H1 (cell line): ENCODE results near the gene PINLYP. TPM values are rescaled to one million over a fixed set of nuclear protein-coding genes. Genes with fewer than 3 reads are reported as not detected.

Source experiments
- CTCF ChIA-PET: fragments of 300-600 bp; sonication (Branson Sonifier 250); formaldehyde crosslinking; loops from one replicate; lab custom pipeline; 2021; ENCODE audit not compliant: partially characterized antibody; lab: Charles Lee
- POLR2A ChIA-PET: fragments of 300-600 bp; sonication (Branson Sonifier 250); formaldehyde crosslinking; loops from one replicate; lab custom pipeline; 2021; ENCODE audit warnings: inconsistent platforms; ENCODE audit not compliant: partially characterized antibody; lab: Charles Lee
- DNase-seq, 2 experiments: peaks; one replicate each; pipeline versions ENCODE4 v3.0.0 to v3.0.0-alpha.2; 2010 to 2022; ENCODE audit warnings: low spot score in 2 of 2, low read depth in 1 of 2, mixed read lengths in 1 of 2
- FAIRE-seq: peaks from 2 replicates; lab custom pipeline; 2011; peaks lifted over from hg19 to GRCh38; lab: Jason Lieb, UNC
- H2AFZ ChIP-seq: 2 replicates; pipeline ENCODE4 v1.8.1; 2012; ENCODE audit warnings: low read length, inconsistent platforms
- H2AK5ac ChIP-seq: 2 replicates; pipeline ENCODE4 v1.6.1; 2013; ENCODE audit warnings: low read depth, low read length
- H2BK120ac ChIP-seq: replicated peaks from 2 replicates; pipeline ENCODE3; 2013; ENCODE audit warnings: low read depth, low read length, inconsistent platforms
- H2BK12ac ChIP-seq: 2 replicates; pipeline ENCODE4 v1.6.1; 2013; ENCODE audit warnings: low read depth, low read length
- H2BK15ac ChIP-seq: 2 replicates; pipeline ENCODE4 v1.6.1; 2013; ENCODE audit warnings: low read length
- H2BK20ac ChIP-seq: 2 replicates; pipeline ENCODE4 v1.6.1; 2013; ENCODE audit warnings: low read length
- H2BK5ac ChIP-seq: 2 replicates; pipeline ENCODE4 v1.6.1; 2013; ENCODE audit warnings: low read depth, low read length
- H3K14ac ChIP-seq: 2 replicates; pipeline ENCODE4 v1.6.1; 2013; ENCODE audit warnings: inconsistent platforms; ENCODE audit not compliant: insufficient read length
- H3K18ac ChIP-seq: 2 replicates; pipeline ENCODE4 v1.6.1; 2013; ENCODE audit warnings: low read length; ENCODE audit errors: extremely low read depth
- H3K23ac ChIP-seq: 2 replicates; pipeline ENCODE4 v1.6.1; 2013; ENCODE audit warnings: inconsistent platforms; ENCODE audit not compliant: insufficient read length
- H3K23me2 ChIP-seq: 2 replicates; pipeline ENCODE4 v1.6.1; 2013; ENCODE audit warnings: low read depth, low read length
- H3K27ac ChIP-seq: 2 replicates; pipeline ENCODE4 v1.6.1; 2011; ENCODE audit warnings: low read depth, low read length, inconsistent platforms
- H3K27me3 ChIP-seq, 4 experiments: replicated peaks in 1 of 4; 1 replicate in 1 of 4; 2 replicates in 3 of 4; pipeline versions ENCODE4 v1.6.1 to v1.8.1; 2011 to 2013; ENCODE audit warnings: low read length in 3 of 4, mild to moderate bottlenecking in 3 of 4, inconsistent platforms in 2 of 4, mixed read lengths in 2 of 4, moderate library complexity in 1 of 4; ENCODE audit not compliant: control insufficient read depth in 3 of 4, insufficient read depth in 3 of 4; ENCODE audit errors: extremely low read depth in 1 of 4
- H3K36me3 ChIP-seq, 4 experiments: 2 replicates each; pipeline versions ENCODE4 v1.6.1 to v1.8.1; 2011 to 2013; ENCODE audit warnings: mild to moderate bottlenecking in 4 of 4, low read length in 3 of 4, moderate library complexity in 2 of 4, control low read depth in 1 of 4, inconsistent platforms in 1 of 4; ENCODE audit not compliant: insufficient read depth in 4 of 4, control insufficient read depth in 2 of 4
- H3K4ac ChIP-seq: replicated peaks from 2 replicates; pipeline ENCODE3; 2013; ENCODE audit warnings: low read length, low read depth, mixed read lengths, inconsistent platforms; ENCODE audit not compliant: insufficient read length
- H3K4me1 ChIP-seq, 4 experiments: replicated peaks in 1 of 4; 1 replicate in 1 of 4; 2 replicates in 3 of 4; pipeline versions ENCODE4 v1.6.1 to v1.8.1; 2011 to 2013; ENCODE audit warnings: low read length in 3 of 4, inconsistent platforms in 2 of 4, mixed read lengths in 1 of 4; ENCODE audit not compliant: insufficient read depth in 4 of 4, control insufficient read depth in 3 of 4
- H3K4me2 ChIP-seq, 2 experiments: 2 replicates each; pipeline versions ENCODE4 v1.6.1 to v1.8.1; 2011 to 2013; ENCODE audit warnings: low read depth in 2 of 2, low read length in 2 of 2, control low read depth in 1 of 2, inconsistent platforms in 1 of 2, mild to moderate bottlenecking in 1 of 2; ENCODE audit not compliant: insufficient read depth in 1 of 2
- H3K4me3 ChIP-seq, 4 experiments: fragments of 200-600, 300-600 bp in 1 of 4; sonication (generic), shearing (Covaris generic), sonication (Bioruptor Twin) in 1 of 4; 2 replicates each; pipeline versions ENCODE4 v1.5.1 to v1.8.1; 2011 to 2016; ENCODE audit warnings: low read length in 4 of 4, low read depth in 3 of 4, control low read depth in 2 of 4, inconsistent platforms in 2 of 4, mild to moderate bottlenecking in 2 of 4, mixed read lengths in 1 of 4, moderate library complexity in 1 of 4; ENCODE audit not compliant: insufficient read depth in 2 of 4; ENCODE audit errors: extremely low read depth in 1 of 4
- H3K56ac ChIP-seq: replicated peaks from 2 replicates; pipeline ENCODE3; 2013; ENCODE audit warnings: low read depth, mild to moderate bottlenecking, mixed read lengths, low read length, inconsistent platforms; ENCODE audit not compliant: insufficient read length
- H3K79me1 ChIP-seq: 2 replicates; pipeline ENCODE4 v1.6.1; 2013; ENCODE audit warnings: low read depth, low read length, control low read depth
- H3K79me2 ChIP-seq, 2 experiments: 2 replicates each; pipeline versions ENCODE4 v1.6.1 to v1.8.1; 2012 to 2013; ENCODE audit warnings: low read length in 2 of 2, mild to moderate bottlenecking in 2 of 2, inconsistent platforms in 1 of 2; ENCODE audit not compliant: insufficient read depth in 2 of 2, control insufficient read depth in 1 of 2
- H3K9ac ChIP-seq, 4 experiments: replicated peaks in 1 of 4; 1 replicate in 1 of 4; 2 replicates in 3 of 4; pipeline versions ENCODE4 v1.6.1 to v1.8.1; 2011 to 2013; ENCODE audit warnings: low read depth in 3 of 4, low read length in 3 of 4, control low read depth in 2 of 4, mild to moderate bottlenecking in 2 of 4, moderate library complexity in 2 of 4, inconsistent platforms in 1 of 4; ENCODE audit errors: extremely low read depth in 1 of 4
- H3K9me3 ChIP-seq, 2 experiments: 2 replicates each; pipeline versions ENCODE4 v1.6.1 to v1.8.1; 2012 to 2013; ENCODE audit warnings: mild to moderate bottlenecking in 2 of 2, moderate library complexity in 2 of 2, control low read depth in 1 of 2, inconsistent platforms in 1 of 2, low read depth in 1 of 2, low read length in 1 of 2, mixed read lengths in 1 of 2; ENCODE audit not compliant: insufficient read depth in 2 of 2
- H4K20me1 ChIP-seq, 2 experiments: replicated peaks in 1 of 2; 2 replicates each; pipeline versions ENCODE3 to v1.8.1; 2011 to 2013; ENCODE audit warnings: inconsistent platforms in 2 of 2, low read length in 2 of 2, mild to moderate bottlenecking in 1 of 2; ENCODE audit not compliant: insufficient read depth in 2 of 2, control insufficient read depth in 1 of 2
- H4K5ac ChIP-seq: 2 replicates; pipeline ENCODE4 v1.6.1; 2013; ENCODE audit warnings: low read length, low read depth, mixed read lengths, inconsistent platforms; ENCODE audit not compliant: insufficient read length
- H4K8ac ChIP-seq: 2 replicates; pipeline ENCODE4 v1.8.0; 2013; ENCODE audit warnings: mild to moderate bottlenecking, moderate library complexity, low read length, inconsistent platforms; ENCODE audit not compliant: insufficient read depth; ENCODE audit errors: extremely low read depth
- H4K91ac ChIP-seq: replicated peaks from 2 replicates; pipeline ENCODE3; 2013; ENCODE audit warnings: low read length, mixed read lengths, inconsistent platforms; ENCODE audit not compliant: insufficient read length
- CBX8 ChIP-seq: fragments of 300-800, 300-1000 bp; sonication (generic); IDR thresholded peaks from 2 replicates; pipeline ENCODE4 v1.7.1; 2016; ENCODE audit warnings: low read depth, low read length, borderline replicate concordance
- EGR1 ChIP-seq: IDR thresholded peaks from 2 replicates; pipeline ENCODE4 v1.6.1; 2011; ENCODE audit warnings: low read depth, low read length, borderline replicate concordance
- EP300 ChIP-seq, 2 experiments: IDR thresholded peaks; 1 replicate in 1 of 2; 2 replicates in 1 of 2; pipeline ENCODE4 v1.6.1; 2011 to 2012; ENCODE audit warnings: low read depth in 2 of 2, low read length in 2 of 2, mild to moderate bottlenecking in 2 of 2, borderline replicate concordance in 1 of 2, inconsistent platforms in 1 of 2, moderate library complexity in 1 of 2
- EZH2 ChIP-seq: fragments of 200-600 bp; sonication (generic); IDR thresholded peaks from 2 replicates; pipeline ENCODE4 v1.7.1; 2012; ENCODE audit warnings: low read depth, mild to moderate bottlenecking, moderate library complexity, low read length, inconsistent platforms; ENCODE audit not compliant: severe bottlenecking
- FOSL1 ChIP-seq: IDR thresholded peaks from 2 replicates; pipeline ENCODE4 v1.6.1; 2011; ENCODE audit warnings: mild to moderate bottlenecking, low read depth, low read length, moderate library complexity; ENCODE audit not compliant: insufficient read depth
- GABPA ChIP-seq: IDR thresholded peaks from 2 replicates; pipeline ENCODE4 v1.6.1; 2011; ENCODE audit warnings: mild to moderate bottlenecking, low read length, moderate library complexity, borderline replicate concordance; ENCODE audit not compliant: insufficient read depth
- GTF2F1 ChIP-seq: IDR thresholded peaks from 2 replicates; pipeline ENCODE4 v1.6.1; 2012; ENCODE audit warnings: low read depth, low read length, improper control_type of control experiment, borderline replicate concordance
- PHF8 ChIP-seq: fragments of 200-600 bp; sonication (generic); conservative IDR thresholded peaks from 2 replicates; pipeline ENCODE4 v1.7.1; 2012; ENCODE audit warnings: low read depth, mild to moderate bottlenecking, inconsistent platforms, low read length, moderate library complexity
- RAD21 ChIP-seq, 2 experiments: IDR thresholded peaks in 1 of 2; conservative IDR thresholded peaks in 1 of 2; 2 replicates each; pipeline ENCODE4 v1.6.1; 2011; ENCODE audit warnings: low read depth in 2 of 2, low read length in 2 of 2, improper control_type of control experiment in 1 of 2, inconsistent platforms in 1 of 2, mild to moderate bottlenecking in 1 of 2, moderate library complexity in 1 of 2
- RXRA ChIP-seq: IDR thresholded peaks from 2 replicates; pipeline ENCODE4 v1.6.1; 2011; ENCODE audit warnings: low read depth, mild to moderate bottlenecking, low read length, moderate library complexity; ENCODE audit not compliant: insufficient read depth
- TAF7 ChIP-seq: optimal IDR thresholded peaks from 2 replicates; pipeline ENCODE3; 2011; ENCODE audit warnings: low read depth, mild to moderate bottlenecking, inconsistent platforms, low read length, moderate library complexity, borderline replicate concordance
- WGBS, 2 experiments: shearing (Covaris generic) in 1 of 2; methylation state at CpG; one replicate each; pipeline versions ENCODE4 v1.1.6 to v1.1.7; 2013 to 2015; ENCODE audit warnings: low lambda C conversion rate in 2 of 2, mixed read lengths in 2 of 2, inconsistent platforms in 1 of 2, low coverage in 1 of 2, missing lambda C conversion rate in 1 of 2; ENCODE audit not compliant: insufficient replicate concordance in 2 of 2, insufficient coverage in 1 of 2, insufficient read length in 1 of 2; ENCODE audit errors: extremely low coverage in 1 of 2, missing lambda C conversion rate in 1 of 2; 5-methylcytosine and 5-hydroxymethylcytosine counted together
- polyA plus RNA-seq, 7 experiments: library from polyadenylated mRNA; depleted of rRNA in 3 of 7; stranded (reverse) in 5 of 7; unstranded in 2 of 7; fragments of >200 nt in 5 of 7; fragments of 200-250 nt in 2 of 7; gene quantifications; 1 replicate in 5 of 7; 2 replicates in 1 of 7; 4 replicates in 1 of 7; pipeline versions ENCODE4 v1.2.1 to v1.2.3, GENCODE V29; 2011 to 2013; ENCODE audit warnings: missing spikeins in 2 of 7, mixed read lengths in 2 of 7
- total RNA-seq: library from RNA; stranded (reverse); fragmentation: NEBNext Ultra II Directional; extraction: Animal tissue kit (Norgen Biotek cat#: 25700); gene quantifications from 2 replicates; pipeline ENCODE4 v1.2.1, GENCODE V29; 2021

The PINLYP gene
- total and polyA plus RNA-seq, 2 of the 8 experiments (the other 6 are each of a cell fraction or from before 2014, with no cell fraction given) = 7.5 to 31.3 TPM

DNA sequence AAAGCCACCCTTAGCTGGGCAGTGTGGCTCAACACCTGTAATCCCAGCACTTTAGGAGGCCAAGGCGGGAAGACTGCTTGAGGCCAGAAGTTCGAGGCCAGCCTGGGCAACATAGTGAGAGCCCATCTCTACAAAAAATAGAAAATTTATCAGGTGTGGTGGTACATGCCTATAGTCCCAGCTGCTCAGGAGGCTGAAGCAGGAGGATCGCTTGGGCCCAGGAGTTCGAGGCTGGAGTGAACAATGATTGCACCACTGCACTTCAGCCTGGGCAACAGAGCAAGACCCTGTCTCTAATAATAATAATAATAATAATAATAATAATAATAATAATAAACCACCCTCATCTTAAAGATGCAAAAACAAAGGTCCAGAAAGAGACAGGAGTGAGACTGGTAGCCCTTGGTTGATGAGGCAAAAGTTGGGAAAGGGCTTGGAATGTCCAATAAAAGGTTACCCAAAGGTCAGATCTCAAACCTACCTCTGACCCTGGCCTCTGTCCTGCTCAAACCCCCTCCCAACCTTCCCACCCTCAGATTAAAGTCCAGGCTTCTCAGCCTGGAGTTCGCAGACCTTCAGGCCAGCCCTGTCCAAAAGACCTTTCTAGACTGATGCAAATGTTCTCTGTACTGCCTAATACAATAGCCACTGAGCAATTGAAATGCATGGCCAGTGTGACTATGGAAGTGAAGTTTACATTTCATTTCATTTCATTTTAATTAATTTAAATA is 33.5 kb upstream of the PINLYP start:
- no peak overlapping the region for H2BK120ac ChIP-seq
- H2BK5ac ChIP-seq = no peak overlapping the region
- H3K9ac ChIP-seq = no peak overlapping the region
- H3K4me3 ChIP-seq = no peak overlapping the region
- H2AK5ac ChIP-seq = no peak overlapping the region
- H2BK15ac ChIP-seq = no peak overlapping the region
- DNase-seq (no peak), FAIRE-seq (no peak)
- POLR2A ChIA-PET = interaction anchor here (0.8 to 1.2 kb wide), 2 partner anchors 20 to 55 kb away, joined by 3 to 4 read pairs; no protein-coding TSS in a partner anchor
- no peak overlapping the region for H3K4ac ChIP-seq
- no peaks in the 10 kb centered on the region for H3K4me1 ChIP-seq
- H3K23ac ChIP-seq = no peak overlapping the region
- no peaks in the 10 kb centered on the region for H3K23me2 ChIP-seq
- peaks cover 0 to 7% of the 10 kb centered on the region in 2 experiments; a peak in 1 of 4 replicates for H3K9me3 ChIP-seq
- H4K20me1 ChIP-seq = no peaks in the 10 kb centered on the region
- H3K36me3 ChIP-seq = peaks cover 10 to 61% (median 37%) of the 10 kb centered on the region in 4 experiments; a peak in 7 of 8 replicates
- H4K8ac ChIP-seq = no peak overlapping the region
- H2AFZ ChIP-seq = no peak overlapping the region
- no peak overlapping the region for H2BK20ac ChIP-seq
- 89% methylated on average over 5 of the region's 5 CpGs; no CpG with 5 or more reads in 1 of the 2 experiments for WGBS, 2 experiments
- no peak overlapping the region for H3K4me2 ChIP-seq
- H3K27me3 ChIP-seq = no peaks in the 10 kb centered on the region; a peak in 1 of 7 replicates
- H3K56ac ChIP-seq = no peak overlapping the region
- no peak overlapping the region for H3K27ac ChIP-seq
- no peak overlapping the region for H4K5ac ChIP-seq
- no peaks in the 10 kb centered on the region for H3K79me1 ChIP-seq
- H3K14ac ChIP-seq = no peak overlapping the region
- H3K79me2 ChIP-seq = no peaks in the 10 kb centered on the region
- no peak overlapping the region for H2BK12ac ChIP-seq
- no peak overlapping the region for H4K91ac ChIP-seq
- CTCF ChIA-PET = interaction anchor here (8.0 kb wide), 1 partner anchor 13 kb away, joined by 62 read pairs; no protein-coding TSS in a partner anchor
- H3K18ac ChIP-seq = no peak overlapping the region
- TF ChIP-seq EZH2 = no peak
- no peak for TF ChIP-seq CBX8
- TF ChIP-seq GABPA = no peak
- no peak for TF ChIP-seq RAD21 (IDR thresholded peaks at IDR 0.05 in 1 of 2, conservative IDR thresholded peaks at IDR 0.05 in 1 of 2; ENCODE audit: low read depth in 2 of 2, low read length in 2 of 2)
- no peak for TF ChIP-seq EGR1
- no peak for TF ChIP-seq EP300 (IDR thresholded peaks at IDR 0.05; ENCODE audit: borderline replicate concordance in 1 of 2, low read depth in 2 of 2, low read length in 2 of 2)
- no peak for TF ChIP-seq FOSL1
- TF ChIP-seq TAF7 = no peak
- TF ChIP-seq RXRA = no peak
- TF ChIP-seq GTF2F1 = no peak
- no peak for TF ChIP-seq PHF8
